Measurements from ENCODE around the gene USP17L5.
"Not testable (repeated sequence)": the region's sequence is repeated elsewhere in the genome, so short reads cannot be mapped to it uniquely, and the experiment has no call there.

GRCh38 chr4:9329611-9330010 is 9.6 kb upstream of the USP17L5 start, which contains the start of gene USP17L25:
- not testable (repeated sequence) for TF ChIP-seq CTCF, POLR2A (IDR thresholded peaks at IDR 0.05)
